HCT116 (cell line): ENCODE data around the gene PPP2CA. TPM values are rescaled to one million over a fixed set of nuclear protein-coding genes. Genes with fewer than 3 reads are reported as not detected.

Experiments used
- ATAC-seq: fragments of 200-7000 bp; cut with Tn5 transposase; 2 replicates; pipeline ENCODE4 v1.9.1; 2020; ENCODE audit warnings: mild to moderate bottlenecking, moderate library complexity
- BruUV-seq: library from RNA; stranded (reverse); fragments of 400-500 nt; replicated peaks from 2 replicates; lab custom pipeline; 2021; lab: Mats Ljungman, UMichigan
- CTCF ChIA-PET: fragments of 300-600 bp; sonication (Branson Sonifier 250); formaldehyde crosslinking; loops from one replicate; lab custom pipeline; 2021; ENCODE audit warnings: antibody characterized with exemption; lab: Charles Lee
- POLR2A ChIA-PET: fragments of 300-600, 350-600 bp; sonication (Branson Sonifier 250); formaldehyde crosslinking; loops from one replicate; lab custom pipeline; 2021; ENCODE audit warnings: antibody characterized with exemption; lab: Charles Lee
- RAD21 ChIA-PET, 2 experiments: fragments of 300-600 bp; sonication (Branson Sonifier 250); formaldehyde crosslinking; loops; one replicate each; lab custom pipeline; 2023; ENCODE audit warnings: low total read pairs in 2 of 2; ENCODE audit not compliant: uncharacterized antibody in 2 of 2, unreplicated experiment in 2 of 2, low non-redundant PET in 1 of 2; lab: Charles Lee
- DNase-seq: peaks from one replicate; pipeline ENCODE4 v3.0.0-alpha.2; 2010; ENCODE audit warnings: low read depth, low spot score
- H2AFZ ChIP-seq: fragments of 200-600 bp; shearing (Covaris generic), sonication (generic); 2 replicates; pipeline ENCODE4 v1.6.1; 2017; ENCODE audit warnings: low read depth, mixed run types, mixed read lengths, antibody characterized with exemption, low read length; ENCODE audit not compliant: poor library complexity, severe bottlenecking
- H3K27ac ChIP-seq: 2 replicates; pipeline ENCODE4 v1.5.1; 2012; ENCODE audit warnings: low read depth, low read length
- H3K27me3 ChIP-seq: fragments of 200-600 bp; sonication (generic); 2 replicates; pipeline ENCODE4 v1.6.1; 2016; ENCODE audit warnings: mixed run types, low read length, mixed read lengths; ENCODE audit not compliant: insufficient read depth
- H3K36me3 ChIP-seq, 2 experiments: fragments of 200-500 bp in 1 of 2; fragments of 200-600 bp in 1 of 2; sonication (Bioruptor generic) in 1 of 2; sonication (generic) in 1 of 2; 2 replicates each; pipeline versions ENCODE4 v1.5.1 to v1.6.1; 2014 to 2016; ENCODE audit warnings: low read length in 2 of 2, inconsistent platforms in 1 of 2, mixed read lengths in 1 of 2, mixed run types in 1 of 2; ENCODE audit not compliant: insufficient read depth in 2 of 2, control insufficient read depth in 1 of 2
- H3K4me1 ChIP-seq, 2 experiments: fragments of 200-600 bp in 1 of 2; sonication (generic) in 1 of 2; 2 replicates each; pipeline versions ENCODE4 v1.5.1 to v1.6.1; 2012 to 2017; ENCODE audit warnings: low read length in 2 of 2, inconsistent platforms in 1 of 2, mild to moderate bottlenecking in 1 of 2, mixed read lengths in 1 of 2, mixed run types in 1 of 2, moderate library complexity in 1 of 2; ENCODE audit not compliant: insufficient read depth in 2 of 2, control insufficient read depth in 1 of 2
- H3K4me2 ChIP-seq: fragments of 200-600 bp; sonication (generic); 2 replicates; pipeline ENCODE4 v1.6.1; 2017; ENCODE audit warnings: mixed run types, low read length, mixed read lengths
- H3K4me3 ChIP-seq, 2 experiments: fragments of 200-600 bp in 1 of 2; sonication (generic) in 1 of 2; replicated peaks in 1 of 2; 2 replicates each; pipeline ENCODE4 v1.5.1; 2011 to 2016; ENCODE audit warnings: low read length in 2 of 2, control low read depth in 1 of 2, low read depth in 1 of 2, mild to moderate bottlenecking in 1 of 2, mixed read lengths in 1 of 2, mixed run types in 1 of 2
- H3K79me2 ChIP-seq: fragments of 200-600 bp; sonication (generic); 2 replicates; pipeline ENCODE4 v1.6.1; 2017; ENCODE audit warnings: mild to moderate bottlenecking, mixed run types, low read length, moderate library complexity, mixed read lengths; ENCODE audit not compliant: insufficient read depth
- H3K9ac ChIP-seq: fragments of 200-600 bp; sonication (generic); 2 replicates; pipeline ENCODE4 v1.6.1; 2016; ENCODE audit warnings: low read length, mixed read lengths
- H3K9me2 ChIP-seq: fragments of 200-600 bp; sonication (generic), shearing (Covaris generic); 2 replicates; pipeline ENCODE4 v1.6.1; 2017; ENCODE audit warnings: mixed run types, mild to moderate bottlenecking, moderate library complexity; ENCODE audit not compliant: insufficient read depth
- H3K9me3 ChIP-seq, 2 experiments: fragments of 200-500 bp in 1 of 2; fragments of 200-600 bp in 1 of 2; sonication (Bioruptor generic) in 1 of 2; sonication (generic) in 1 of 2; 2 replicates each; pipeline ENCODE4 v1.6.1; 2014 to 2017; ENCODE audit warnings: low read length in 2 of 2, mixed read lengths in 2 of 2, inconsistent platforms in 1 of 2, low read depth in 1 of 2, mild to moderate bottlenecking in 1 of 2, mixed run types in 1 of 2, moderate library complexity in 1 of 2; ENCODE audit not compliant: control insufficient read depth in 1 of 2, insufficient read depth in 1 of 2
- H4K20me1 ChIP-seq: fragments of 200-600 bp; sonication (generic), shearing (Covaris generic); 2 replicates; pipeline ENCODE4 v1.6.1; 2017; ENCODE audit warnings: mixed run types, mild to moderate bottlenecking, moderate library complexity; ENCODE audit not compliant: insufficient read depth
- ELF1 ChIP-seq: IDR thresholded peaks from 2 replicates; pipeline ENCODE4 v1.6.1; 2012; ENCODE audit warnings: low read depth, borderline replicate concordance
- EZH2 ChIP-seq: fragments of 200-600 bp; sonication (generic); IDR thresholded peaks from 2 replicates; pipeline ENCODE4 v1.6.1; 2017; ENCODE audit warnings: antibody characterized with exemption, mixed run types
- EZH2phosphoT487 ChIP-seq: fragments of 200-600 bp; IDR thresholded peaks from 2 replicates; pipeline ENCODE4 v1.6.1; 2018; ENCODE audit warnings: antibody characterized with exemption, borderline replicate concordance
- FOSL1 ChIP-seq: IDR thresholded peaks from 2 replicates; pipeline ENCODE4 v1.6.1; 2012; ENCODE audit warnings: low read depth
- POLR2A ChIP-seq: IDR thresholded peaks from 2 replicates; pipeline ENCODE4 v1.7.0; 2011; ENCODE audit warnings: borderline replicate concordance; ENCODE audit not compliant: insufficient read depth, insufficient read length; ENCODE audit errors: extremely low read depth
- POLR2AphosphoS5 ChIP-seq: IDR thresholded peaks from 2 replicates; pipeline ENCODE4 v1.6.1; 2011; ENCODE audit warnings: mild to moderate bottlenecking, low read depth, low read length, moderate library complexity
- RAD21 ChIP-seq: IDR thresholded peaks from 2 replicates; pipeline ENCODE4 v1.6.1; 2012; ENCODE audit warnings: low read depth, mild to moderate bottlenecking
- SP1 ChIP-seq: IDR thresholded peaks from 2 replicates; pipeline ENCODE4 v1.6.1; 2012; ENCODE audit warnings: low read depth
- SRF ChIP-seq: IDR thresholded peaks from 2 replicates; pipeline ENCODE4 v1.6.1; 2012; ENCODE audit warnings: low read depth
- TCF7L2 ChIP-seq: IDR thresholded peaks from 2 replicates; pipeline ENCODE4 v1.7.0; 2011; ENCODE audit warnings: borderline replicate concordance, inconsistent platforms; ENCODE audit not compliant: insufficient read depth, insufficient read length; ENCODE audit errors: extremely low read depth
- YY1 ChIP-seq: IDR thresholded peaks from 2 replicates; pipeline ENCODE4 v1.6.1; 2011; ENCODE audit warnings: low read length, low read depth, moderate library complexity, mild to moderate bottlenecking; ENCODE audit not compliant: insufficient replicate concordance; ENCODE audit errors: extremely low read depth
- ZFX ChIP-seq: fragments of 450-650 bp; IDR thresholded peaks from 2 replicates; pipeline ENCODE4 v1.6.1; 2017
- intact Hi-C: fragments of 100-400 bp; cut with micrococcal nuclease; formaldehyde crosslinking; loops from 2 replicates; pipeline ENCODE4 v1.10.0; 2022
- total RNA-seq: library from RNA; stranded (reverse); gene quantifications from one replicate; pipeline ENCODE4 v1.2.1, GENCODE V29; 2021; ENCODE audit not compliant: unreplicated experiment
- TF ChIP-seq, protein P1 (sequence below), 3 experiments: fragments of 200-600 bp in 1 of 3; sonication (generic) in 1 of 3; IDR thresholded peaks in 2 of 3; conservative IDR thresholded peaks in 1 of 3; 2 replicates each; pipeline ENCODE4 v1.5.1; 2012 to 2017; ENCODE audit warnings: low read depth in 2 of 3, low read length in 2 of 3, antibody characterized with exemption in 1 of 3, borderline replicate concordance in 1 of 3, control low read depth in 1 of 3, mild to moderate bottlenecking in 1 of 3, mixed read lengths in 1 of 3, mixed run types in 1 of 3, moderate library complexity in 1 of 3; ENCODE audit not compliant: insufficient read depth in 1 of 3

Gene PPP2CA
- total RNA-seq, 1 experiment from 2014 or later = 167 TPM

DNA sequence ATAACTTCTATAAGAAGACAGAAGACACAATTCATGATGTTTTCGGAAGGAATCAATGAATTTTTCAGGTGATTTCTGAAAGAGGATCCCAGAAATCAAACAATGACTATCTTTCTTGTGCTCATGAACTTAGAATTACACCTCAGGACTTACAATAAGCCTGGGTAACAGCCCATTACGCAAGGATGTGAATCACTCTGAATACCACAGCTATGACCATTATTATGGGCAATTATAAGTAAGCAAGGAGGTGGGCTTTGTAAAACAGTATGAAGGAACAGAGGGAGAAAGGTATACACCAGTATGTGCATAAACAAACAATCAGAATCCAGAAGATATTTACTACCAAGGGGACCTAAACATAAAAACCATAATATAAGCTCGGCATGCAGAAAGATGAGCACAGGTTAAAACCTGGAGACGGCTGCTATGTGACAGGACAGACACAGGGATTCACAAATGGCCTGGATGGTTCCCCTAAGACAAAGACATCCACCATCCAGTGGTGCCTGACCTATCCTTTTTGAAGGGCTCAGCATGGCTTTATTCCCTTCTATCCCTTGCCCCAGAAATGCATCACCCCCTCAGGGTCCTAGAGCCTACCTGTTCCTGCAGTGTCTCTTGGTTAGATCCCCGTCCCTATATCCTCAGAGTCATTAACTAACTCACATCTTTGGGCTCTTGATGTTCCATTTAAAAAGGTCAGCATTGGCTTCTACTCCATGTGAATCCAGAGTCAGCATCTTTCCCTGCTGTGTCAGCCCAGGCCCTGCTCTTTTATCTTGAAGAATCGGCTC, 21.8 kb upstream of the PPP2CA start (continued):
- peak; percentile 34; the same call in 1 of the 2 replicates for TF ChIP-seq SRF
- TF ChIP-seq SP1 = peak; percentile 45
- TF ChIP-seq EZH2 = no peak
- TF ChIP-seq POLR2AphosphoS5 = peak; percentile 37; the same call in 1 of the 2 replicates
- no peak for TF ChIP-seq RAD21
- no peak for TF ChIP-seq ZFX
- TF ChIP-seq EZH2phosphoT487 = no peak
- TF ChIP-seq YY1 = peak; percentile 10
- no peak for TF ChIP-seq TCF7L2
- peak; percentile 79 for TF ChIP-seq FOSL1
- TF ChIP-seq, protein P1, sequence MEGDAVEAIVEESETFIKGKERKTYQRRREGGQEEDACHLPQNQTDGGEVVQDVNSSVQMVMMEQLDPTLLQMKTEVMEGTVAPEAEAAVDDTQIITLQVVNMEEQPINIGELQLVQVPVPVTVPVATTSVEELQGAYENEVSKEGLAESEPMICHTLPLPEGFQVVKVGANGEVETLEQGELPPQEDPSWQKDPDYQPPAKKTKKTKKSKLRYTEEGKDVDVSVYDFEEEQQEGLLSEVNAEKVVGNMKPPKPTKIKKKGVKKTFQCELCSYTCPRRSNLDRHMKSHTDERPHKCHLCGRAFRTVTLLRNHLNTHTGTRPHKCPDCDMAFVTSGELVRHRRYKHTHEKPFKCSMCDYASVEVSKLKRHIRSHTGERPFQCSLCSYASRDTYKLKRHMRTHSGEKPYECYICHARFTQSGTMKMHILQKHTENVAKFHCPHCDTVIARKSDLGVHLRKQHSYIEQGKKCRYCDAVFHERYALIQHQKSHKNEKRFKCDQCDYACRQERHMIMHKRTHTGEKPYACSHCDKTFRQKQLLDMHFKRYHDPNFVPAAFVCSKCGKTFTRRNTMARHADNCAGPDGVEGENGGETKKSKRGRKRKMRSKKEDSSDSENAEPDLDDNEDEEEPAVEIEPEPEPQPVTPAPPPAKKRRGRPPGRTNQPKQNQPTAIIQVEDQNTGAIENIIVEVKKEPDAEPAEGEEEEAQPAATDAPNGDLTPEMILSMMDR (IDR thresholded peaks at IDR 0.05 in 2 of 3, conservative IDR thresholded peaks at IDR 0.05 in 1 of 3; ENCODE audit: borderline replicate concordance in 1 of 3, insufficient read depth in 1 of 3, low read depth in 2 of 3, low read length in 2 of 3) = no peak

DNA sequence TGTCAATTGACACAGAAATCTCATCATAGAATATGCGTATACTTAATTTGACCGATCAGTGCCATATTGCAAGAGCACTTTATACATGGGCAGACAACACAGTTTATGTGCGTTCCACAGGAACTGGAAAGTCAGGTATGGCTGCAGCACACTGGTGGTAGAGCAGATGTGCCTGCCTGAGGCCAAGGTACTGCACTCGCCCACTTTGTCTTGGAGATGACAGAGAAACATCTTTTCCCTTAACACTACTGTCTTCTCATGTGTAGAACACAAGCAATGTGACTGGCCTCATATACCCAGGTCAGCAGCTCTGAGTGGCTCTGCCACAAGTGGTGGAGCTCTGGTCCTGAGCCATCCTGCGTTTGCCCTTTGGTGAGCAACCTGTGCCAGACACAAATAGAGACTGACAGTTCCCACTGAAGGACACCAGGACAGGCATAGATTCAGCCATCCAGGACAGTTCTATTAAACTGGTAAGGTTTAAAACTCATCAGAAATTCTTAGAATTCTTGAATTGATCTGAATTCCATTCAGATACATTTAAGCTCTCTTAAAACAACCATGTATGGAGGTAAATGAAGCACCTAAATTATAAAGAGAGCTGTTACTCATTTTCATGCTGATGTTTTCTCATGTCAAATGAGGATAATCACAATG, 21.0 kb upstream of the PPP2CA start:
- Histone ChIP-seq H3K4me2 (peak overlapping the region; percentile 58), H2AFZ (peak overlapping the region; percentile 94), H3K79me2 (no peaks in the 10 kb centered on the region), H3K27ac (no peak overlapping the region), H4K20me1 (no peaks in the 10 kb centered on the region), H3K36me3 (no peaks in the 10 kb centered on the region), H3K9ac (peak overlapping the region; percentile 8; the same call in 1 of the 2 replicates), H3K4me3 (no peak overlapping the region), H3K9me3 (no peaks in the 10 kb centered on the region), H3K27me3 (no peaks in the 10 kb centered on the region), H3K9me2 (no peaks in the 10 kb centered on the region), H3K4me1 (peaks cover 23 to 44% of the 10 kb centered on the region in 2 experiments)
- intact Hi-C loops = no loop called here
- ChIA-PET CTCF (no interaction called here), POLR2A (interaction anchor here (1.0 to 1.4 kb wide), 2 partner anchors 11 to 21 kb away, joined by 5 to 7 read pairs; partner anchors contain the start of gene PPP2CA), RAD21 (no interaction called here)
- no peak for TF ChIP-seq ELF1
- TF ChIP-seq POLR2A = no peak
- TF ChIP-seq FOSL1 = no peak
- TF ChIP-seq SRF = no peak
- peak; percentile 33; the same call in 1 of the 2 replicates for ATAC-seq
- no TSS peak for BruUV-seq
- no peak for DNase-seq
